ENCODE results near the gene MORC2.

The MORC2 gene

GRCh38 chr22:30926706-30927105 is 41.9 kb downstream of the MORC2 start:
- Histone ChIP-seq H3K4me3 (ENCODE audit: low read length, poor library complexity, severe bottlenecking) (no peak overlapping the region), H3K79me2 (ENCODE audit: insufficient read depth, low read length) (no peaks in the 10 kb centered on the region), H3F3A (ENCODE audit: low read depth) (no peaks in the 10 kb centered on the region), H3K9me2 (replicated peaks; ENCODE audit: low read depth, low read length) (no peaks in the 10 kb centered on the region), H4K20me1 (ENCODE audit: insufficient read depth, low read length, poor library complexity, severe bottlenecking) (no peaks in the 10 kb centered on the region), H3K9ac (ENCODE audit: low read depth, low read length, poor library complexity, severe bottlenecking) (no peak overlapping the region), H3K4me2 (ENCODE audit: low read depth, low read length, poor library complexity, severe bottlenecking) (no peak overlapping the region), H2AFZ (ENCODE audit: low read length) (no peak overlapping the region), H3K9me3 (ENCODE audit: insufficient read depth, low read depth, low read length) (no peaks in the 10 kb centered on the region), H3K4me1 (ENCODE audit: insufficient read depth, low read length, poor library complexity, severe bottlenecking) (no peaks in the 10 kb centered on the region), H3K36me3 (ENCODE audit: insufficient read depth, low read length) (peaks cover 46% of the 10 kb centered on the region; the same call in 1 of the 2 replicates), H3K27me3 (ENCODE audit: insufficient read depth, low read length, poor library complexity, severe bottlenecking) (no peaks in the 10 kb centered on the region)
- TF ChIP-seq EZH2phosphoT487 (IDR thresholded peaks at IDR 0.05; ENCODE audit: borderline replicate concordance) (no peak), CTCF (conservative IDR thresholded peaks at IDR 0.05; ENCODE audit: low read length) (no peak)

GRCh38 chr22:30925667-30926066 is 42.9 kb downstream of the MORC2 start:
- Histone ChIP-seq H3K9ac (ENCODE audit: low read depth, low read length, poor library complexity, severe bottlenecking) (no peak overlapping the region), H3K4me1 (ENCODE audit: insufficient read depth, low read length, poor library complexity, severe bottlenecking) (no peaks in the 10 kb centered on the region), H4K20me1 (ENCODE audit: insufficient read depth, low read length, poor library complexity, severe bottlenecking) (no peaks in the 10 kb centered on the region), H3K4me3 (ENCODE audit: low read length, poor library complexity, severe bottlenecking) (no peak overlapping the region), H3K27me3 (ENCODE audit: insufficient read depth, low read length, poor library complexity, severe bottlenecking) (no peaks in the 10 kb centered on the region), H3K79me2 (ENCODE audit: insufficient read depth, low read length) (no peaks in the 10 kb centered on the region), H3K9me2 (replicated peaks; ENCODE audit: low read depth, low read length) (no peaks in the 10 kb centered on the region), H3K4me2 (ENCODE audit: low read depth, low read length, poor library complexity, severe bottlenecking) (no peak overlapping the region), H3K9me3 (ENCODE audit: insufficient read depth, low read depth, low read length) (no peaks in the 10 kb centered on the region), H3F3A (ENCODE audit: low read depth) (no peaks in the 10 kb centered on the region), H3K36me3 (ENCODE audit: insufficient read depth, low read length) (peaks cover 35% of the 10 kb centered on the region; the same call in 1 of the 2 replicates), H2AFZ (ENCODE audit: low read length) (no peak overlapping the region)
- TF ChIP-seq CTCF (conservative IDR thresholded peaks at IDR 0.05; ENCODE audit: low read length), result no peak
- no peak for TF ChIP-seq EZH2phosphoT487 (IDR thresholded peaks at IDR 0.05; ENCODE audit: borderline replicate concordance)

GRCh38 chr22:30923168-30923900 is 45.2 kb downstream of the MORC2 start:
- Histone ChIP-seq H3K9me2 (replicated peaks; ENCODE audit: low read depth, low read length) (no peaks in the 10 kb centered on the region), H3K4me3 (ENCODE audit: low read length, poor library complexity, severe bottlenecking) (no peak overlapping the region), H2AFZ (ENCODE audit: low read length) (no peak overlapping the region), H3K79me2 (ENCODE audit: insufficient read depth, low read length) (no peaks in the 10 kb centered on the region), H3K4me2 (ENCODE audit: low read depth, low read length, poor library complexity, severe bottlenecking) (no peak overlapping the region), H4K20me1 (ENCODE audit: insufficient read depth, low read length, poor library complexity, severe bottlenecking) (no peaks in the 10 kb centered on the region), H3K9ac (ENCODE audit: low read depth, low read length, poor library complexity, severe bottlenecking) (no peak overlapping the region), H3K36me3 (ENCODE audit: insufficient read depth, low read length) (peaks cover 30% of the 10 kb centered on the region; the same call in 1 of the 2 replicates), H3K4me1 (ENCODE audit: insufficient read depth, low read length, poor library complexity, severe bottlenecking) (no peaks in the 10 kb centered on the region), H3K9me3 (ENCODE audit: insufficient read depth, low read depth, low read length) (no peaks in the 10 kb centered on the region), H3K27me3 (ENCODE audit: insufficient read depth, low read length, poor library complexity, severe bottlenecking) (no peaks in the 10 kb centered on the region), H3F3A (ENCODE audit: low read depth) (no peaks in the 10 kb centered on the region)
- TF ChIP-seq EZH2phosphoT487 (IDR thresholded peaks at IDR 0.05; ENCODE audit: borderline replicate concordance) (no peak), CTCF (conservative IDR thresholded peaks at IDR 0.05; ENCODE audit: low read length) (no peak)
